H1 (cell line): ENCODE measurements around the gene CREBBP. TPM values are rescaled to one million over a fixed set of nuclear protein-coding genes. Genes with fewer than 3 reads are reported as not detected.

Experiments used
- CTCF ChIA-PET: fragments of 300-600 bp; sonication (Branson Sonifier 250); formaldehyde crosslinking; loops from one replicate; lab custom pipeline; 2021; ENCODE audit not compliant: partially characterized antibody; lab: Charles Lee
- POLR2A ChIA-PET: fragments of 300-600 bp; sonication (Branson Sonifier 250); formaldehyde crosslinking; loops from one replicate; lab custom pipeline; 2021; ENCODE audit warnings: inconsistent platforms; ENCODE audit not compliant: partially characterized antibody; lab: Charles Lee
- DNase-seq, 2 experiments: peaks; one replicate each; pipeline versions ENCODE4 v3.0.0 to v3.0.0-alpha.2; 2010 to 2022; ENCODE audit warnings: low spot score in 2 of 2, low read depth in 1 of 2, mixed read lengths in 1 of 2
- FAIRE-seq: peaks from 2 replicates; lab custom pipeline; 2011; peaks lifted over from hg19 to GRCh38; lab: Jason Lieb, UNC
- H2AFZ ChIP-seq: 2 replicates; pipeline ENCODE4 v1.8.1; 2012; ENCODE audit warnings: low read length, inconsistent platforms
- H2AK5ac ChIP-seq: 2 replicates; pipeline ENCODE4 v1.6.1; 2013; ENCODE audit warnings: low read depth, low read length
- H2BK120ac ChIP-seq: replicated peaks from 2 replicates; pipeline ENCODE3; 2013; ENCODE audit warnings: low read depth, low read length, inconsistent platforms
- H2BK12ac ChIP-seq: 2 replicates; pipeline ENCODE4 v1.6.1; 2013; ENCODE audit warnings: low read depth, low read length
- H2BK15ac ChIP-seq: 2 replicates; pipeline ENCODE4 v1.6.1; 2013; ENCODE audit warnings: low read length
- H2BK20ac ChIP-seq: 2 replicates; pipeline ENCODE4 v1.6.1; 2013; ENCODE audit warnings: low read length
- H2BK5ac ChIP-seq: 2 replicates; pipeline ENCODE4 v1.6.1; 2013; ENCODE audit warnings: low read depth, low read length
- H3K14ac ChIP-seq: 2 replicates; pipeline ENCODE4 v1.6.1; 2013; ENCODE audit warnings: inconsistent platforms; ENCODE audit not compliant: insufficient read length
- H3K18ac ChIP-seq: 2 replicates; pipeline ENCODE4 v1.6.1; 2013; ENCODE audit warnings: low read length; ENCODE audit errors: extremely low read depth
- H3K23ac ChIP-seq: 2 replicates; pipeline ENCODE4 v1.6.1; 2013; ENCODE audit warnings: inconsistent platforms; ENCODE audit not compliant: insufficient read length
- H3K23me2 ChIP-seq: 2 replicates; pipeline ENCODE4 v1.6.1; 2013; ENCODE audit warnings: low read depth, low read length
- H3K27ac ChIP-seq: 2 replicates; pipeline ENCODE4 v1.6.1; 2011; ENCODE audit warnings: low read depth, low read length, inconsistent platforms
- H3K27me3 ChIP-seq, 4 experiments: replicated peaks in 1 of 4; 1 replicate in 1 of 4; 2 replicates in 3 of 4; pipeline versions ENCODE4 v1.6.1 to v1.8.1; 2011 to 2013; ENCODE audit warnings: low read length in 3 of 4, mild to moderate bottlenecking in 3 of 4, inconsistent platforms in 2 of 4, mixed read lengths in 2 of 4, moderate library complexity in 1 of 4; ENCODE audit not compliant: control insufficient read depth in 3 of 4, insufficient read depth in 3 of 4; ENCODE audit errors: extremely low read depth in 1 of 4
- H3K36me3 ChIP-seq, 4 experiments: 2 replicates each; pipeline versions ENCODE4 v1.6.1 to v1.8.1; 2011 to 2013; ENCODE audit warnings: mild to moderate bottlenecking in 4 of 4, low read length in 3 of 4, moderate library complexity in 2 of 4, control low read depth in 1 of 4, inconsistent platforms in 1 of 4; ENCODE audit not compliant: insufficient read depth in 4 of 4, control insufficient read depth in 2 of 4
- H3K4ac ChIP-seq: replicated peaks from 2 replicates; pipeline ENCODE3; 2013; ENCODE audit warnings: low read length, low read depth, mixed read lengths, inconsistent platforms; ENCODE audit not compliant: insufficient read length
- H3K4me1 ChIP-seq, 4 experiments: replicated peaks in 1 of 4; 1 replicate in 1 of 4; 2 replicates in 3 of 4; pipeline versions ENCODE4 v1.6.1 to v1.8.1; 2011 to 2013; ENCODE audit warnings: low read length in 3 of 4, inconsistent platforms in 2 of 4, mixed read lengths in 1 of 4; ENCODE audit not compliant: insufficient read depth in 4 of 4, control insufficient read depth in 3 of 4
- H3K4me2 ChIP-seq, 2 experiments: 2 replicates each; pipeline versions ENCODE4 v1.6.1 to v1.8.1; 2011 to 2013; ENCODE audit warnings: low read depth in 2 of 2, low read length in 2 of 2, control low read depth in 1 of 2, inconsistent platforms in 1 of 2, mild to moderate bottlenecking in 1 of 2; ENCODE audit not compliant: insufficient read depth in 1 of 2
- H3K4me3 ChIP-seq, 4 experiments: fragments of 200-600, 300-600 bp in 1 of 4; sonication (generic), shearing (Covaris generic), sonication (Bioruptor Twin) in 1 of 4; 2 replicates each; pipeline versions ENCODE4 v1.5.1 to v1.8.1; 2011 to 2016; ENCODE audit warnings: low read length in 4 of 4, low read depth in 3 of 4, control low read depth in 2 of 4, inconsistent platforms in 2 of 4, mild to moderate bottlenecking in 2 of 4, mixed read lengths in 1 of 4, moderate library complexity in 1 of 4; ENCODE audit not compliant: insufficient read depth in 2 of 4; ENCODE audit errors: extremely low read depth in 1 of 4
- H3K56ac ChIP-seq: replicated peaks from 2 replicates; pipeline ENCODE3; 2013; ENCODE audit warnings: low read depth, mild to moderate bottlenecking, mixed read lengths, low read length, inconsistent platforms; ENCODE audit not compliant: insufficient read length
- H3K79me1 ChIP-seq: 2 replicates; pipeline ENCODE4 v1.6.1; 2013; ENCODE audit warnings: low read depth, low read length, control low read depth
- H3K79me2 ChIP-seq, 2 experiments: 2 replicates each; pipeline versions ENCODE4 v1.6.1 to v1.8.1; 2012 to 2013; ENCODE audit warnings: low read length in 2 of 2, mild to moderate bottlenecking in 2 of 2, inconsistent platforms in 1 of 2; ENCODE audit not compliant: insufficient read depth in 2 of 2, control insufficient read depth in 1 of 2
- H3K9ac ChIP-seq, 4 experiments: replicated peaks in 1 of 4; 1 replicate in 1 of 4; 2 replicates in 3 of 4; pipeline versions ENCODE4 v1.6.1 to v1.8.1; 2011 to 2013; ENCODE audit warnings: low read depth in 3 of 4, low read length in 3 of 4, control low read depth in 2 of 4, mild to moderate bottlenecking in 2 of 4, moderate library complexity in 2 of 4, inconsistent platforms in 1 of 4; ENCODE audit errors: extremely low read depth in 1 of 4
- H3K9me3 ChIP-seq, 2 experiments: 2 replicates each; pipeline versions ENCODE4 v1.6.1 to v1.8.1; 2012 to 2013; ENCODE audit warnings: mild to moderate bottlenecking in 2 of 2, moderate library complexity in 2 of 2, control low read depth in 1 of 2, inconsistent platforms in 1 of 2, low read depth in 1 of 2, low read length in 1 of 2, mixed read lengths in 1 of 2; ENCODE audit not compliant: insufficient read depth in 2 of 2
- H4K20me1 ChIP-seq, 2 experiments: replicated peaks in 1 of 2; 2 replicates each; pipeline versions ENCODE3 to v1.8.1; 2011 to 2013; ENCODE audit warnings: inconsistent platforms in 2 of 2, low read length in 2 of 2, mild to moderate bottlenecking in 1 of 2; ENCODE audit not compliant: insufficient read depth in 2 of 2, control insufficient read depth in 1 of 2
- H4K5ac ChIP-seq: 2 replicates; pipeline ENCODE4 v1.6.1; 2013; ENCODE audit warnings: low read length, low read depth, mixed read lengths, inconsistent platforms; ENCODE audit not compliant: insufficient read length
- H4K8ac ChIP-seq: 2 replicates; pipeline ENCODE4 v1.8.0; 2013; ENCODE audit warnings: mild to moderate bottlenecking, moderate library complexity, low read length, inconsistent platforms; ENCODE audit not compliant: insufficient read depth; ENCODE audit errors: extremely low read depth
- H4K91ac ChIP-seq: replicated peaks from 2 replicates; pipeline ENCODE3; 2013; ENCODE audit warnings: low read length, mixed read lengths, inconsistent platforms; ENCODE audit not compliant: insufficient read length
- ASH2L ChIP-seq: fragments of 200-600, 300-600 bp; sonication (generic); IDR thresholded peaks from one replicate; pipeline ENCODE4 v1.7.1; 2017; ENCODE audit warnings: low read length
- FOSL1 ChIP-seq: IDR thresholded peaks from 2 replicates; pipeline ENCODE4 v1.6.1; 2011; ENCODE audit warnings: mild to moderate bottlenecking, low read depth, low read length, moderate library complexity; ENCODE audit not compliant: insufficient read depth
- HDAC2 ChIP-seq, 2 experiments: fragments of 300-600 bp in 1 of 2; sonication (generic) in 1 of 2; IDR thresholded peaks; 2 replicates each; pipeline ENCODE4 v1.6.1; 2011 to 2012; ENCODE audit warnings: low read depth in 2 of 2, low read length in 2 of 2, mild to moderate bottlenecking in 2 of 2, moderate library complexity in 2 of 2, borderline replicate concordance in 1 of 2, inconsistent platforms in 1 of 2
- HDAC6 ChIP-seq: IDR thresholded peaks from one replicate; pipeline ENCODE4 v1.7.1; 2012; ENCODE audit warnings: low read depth, mild to moderate bottlenecking, inconsistent platforms, low read length, moderate library complexity
- PHF8 ChIP-seq: fragments of 200-600 bp; sonication (generic); conservative IDR thresholded peaks from 2 replicates; pipeline ENCODE4 v1.7.1; 2012; ENCODE audit warnings: low read depth, mild to moderate bottlenecking, inconsistent platforms, low read length, moderate library complexity
- SIRT6 ChIP-seq: IDR thresholded peaks from one replicate; pipeline ENCODE4 v1.7.1; 2012; ENCODE audit warnings: low read length, inconsistent platforms
- SP2 ChIP-seq: IDR thresholded peaks from 2 replicates; pipeline ENCODE4 v1.6.1; 2012; ENCODE audit warnings: mild to moderate bottlenecking, low read length, inconsistent platforms
- SP4 ChIP-seq: IDR thresholded peaks from 2 replicates; pipeline ENCODE4 v1.6.1; 2012; ENCODE audit warnings: low read length, inconsistent platforms
- TCF12 ChIP-seq: IDR thresholded peaks from 2 replicates; pipeline ENCODE4 v1.6.1; 2011; ENCODE audit warnings: low read depth, mild to moderate bottlenecking, low read length
- YY1 ChIP-seq: IDR thresholded peaks from 2 replicates; pipeline ENCODE4 v1.6.1; 2011; ENCODE audit warnings: low read depth, mild to moderate bottlenecking, low read length
- WGBS, 2 experiments: shearing (Covaris generic) in 1 of 2; methylation state at CpG; one replicate each; pipeline versions ENCODE4 v1.1.6 to v1.1.7; 2013 to 2015; ENCODE audit warnings: low lambda C conversion rate in 2 of 2, mixed read lengths in 2 of 2, inconsistent platforms in 1 of 2, low coverage in 1 of 2, missing lambda C conversion rate in 1 of 2; ENCODE audit not compliant: insufficient replicate concordance in 2 of 2, insufficient coverage in 1 of 2, insufficient read length in 1 of 2; ENCODE audit errors: extremely low coverage in 1 of 2, missing lambda C conversion rate in 1 of 2; 5-methylcytosine and 5-hydroxymethylcytosine counted together
- polyA plus RNA-seq, 7 experiments: library from polyadenylated mRNA; depleted of rRNA in 3 of 7; stranded (reverse) in 5 of 7; unstranded in 2 of 7; fragments of >200 nt in 5 of 7; fragments of 200-250 nt in 2 of 7; gene quantifications; 1 replicate in 5 of 7; 2 replicates in 1 of 7; 4 replicates in 1 of 7; pipeline versions ENCODE4 v1.2.1 to v1.2.3, GENCODE V29; 2011 to 2013; ENCODE audit warnings: missing spikeins in 2 of 7, mixed read lengths in 2 of 7
- total RNA-seq: library from RNA; stranded (reverse); fragmentation: NEBNext Ultra II Directional; extraction: Animal tissue kit (Norgen Biotek cat#: 25700); gene quantifications from 2 replicates; pipeline ENCODE4 v1.2.1, GENCODE V29; 2021
- TF ChIP-seq, protein P1 (sequence below): IDR thresholded peaks from 2 replicates; pipeline ENCODE4 v1.6.1; 2011; ENCODE audit warnings: low read depth, mild to moderate bottlenecking, low read length; ENCODE audit not compliant: insufficient read depth
- TF ChIP-seq, protein P2 (sequence below): IDR thresholded peaks from 2 replicates; pipeline ENCODE4 v1.6.1; 2012; ENCODE audit warnings: low read length, inconsistent platforms

The CREBBP gene
- total and polyA plus RNA-seq, 2 of the 8 experiments (the other 6 are each of a cell fraction or from before 2014, with no cell fraction given): 10.0 to 60.1 TPM

DNA sequence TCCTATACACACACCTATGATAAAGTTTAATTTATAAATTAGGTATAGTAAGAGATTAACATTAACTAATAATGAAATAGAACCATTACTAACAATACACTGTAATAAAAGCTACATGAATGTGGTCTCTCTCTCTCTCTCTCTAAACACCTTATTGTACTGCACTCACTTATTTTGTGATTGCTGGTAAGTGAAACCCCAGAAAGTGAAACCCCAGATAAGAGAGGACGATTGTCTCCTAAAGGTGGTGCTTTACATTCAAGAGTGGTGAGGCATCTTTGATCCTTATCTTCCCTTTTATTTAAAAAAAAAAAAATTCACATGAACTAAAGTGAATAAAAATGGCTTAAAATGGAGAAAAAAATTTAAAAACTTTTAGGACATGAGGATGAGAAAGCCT is 83.0 kb downstream of the CREBBP start:
- Histone ChIP-seq H4K5ac (no peak overlapping the region), H2BK15ac (no peak overlapping the region), H3K14ac (no peak overlapping the region), H2BK20ac (no peak overlapping the region), H4K8ac (no peak overlapping the region), H3K27me3 (no peaks in the 10 kb centered on the region), H3K56ac (no peak overlapping the region), H3K79me1 (peaks cover 15% of the 10 kb centered on the region), H2BK12ac (no peak overlapping the region), H4K91ac (no peak overlapping the region), H3K4me1 (peaks cover 0 to 5% (median 2%) of the 10 kb centered on the region in 4 experiments; a peak in 3 of 7 replicates), H3K9ac (no peak overlapping the region), H3K9me3 (no peaks in the 10 kb centered on the region), H3K36me3 (peaks cover 0 to 7% (median 3%) of the 10 kb centered on the region in 4 experiments; a peak in 1 of 8 replicates), H3K4me3 (no peak overlapping the region), H3K18ac (no peak overlapping the region), H2BK5ac (no peak overlapping the region), H4K20me1 (peaks cover 10 to 13% of the 10 kb centered on the region in 2 experiments), H2AK5ac (no peak overlapping the region), H2AFZ (no peak overlapping the region), H3K79me2 (peaks cover 3 to 88% of the 10 kb centered on the region in 2 experiments; a peak in 3 of 4 replicates), H3K27ac (no peak overlapping the region), H2BK120ac (no peak overlapping the region), H3K23me2 (no peaks in the 10 kb centered on the region), H3K4ac (no peak overlapping the region), H3K23ac (no peak overlapping the region), H3K4me2 (no peak overlapping the region)
- no peak for FAIRE-seq
- no peak for DNase-seq
- 76% methylated on average over 1 of the region's 1 CpG; no CpG with 5 or more reads in 1 of the 2 experiments for WGBS, 2 experiments
- POLR2A ChIA-PET: no interaction called here
- CTCF ChIA-PET: interaction anchor here (2.1 kb wide), 1 partner anchor 15 kb away, joined by 6 read pairs; no protein-coding TSS in a partner anchor
- TF ChIP-seq ASH2L (no peak), HDAC6 (no peak), SP2 (no peak), YY1 (no peak), HDAC2 (IDR thresholded peaks at IDR 0.05; ENCODE audit: borderline replicate concordance in 1 of 2, low read depth in 2 of 2, low read length in 2 of 2) (no peak), SIRT6 (no peak), FOSL1 (no peak), SP4 (no peak), TCF12 (no peak), PHF8 (no peak)
- TF ChIP-seq, protein P1, sequence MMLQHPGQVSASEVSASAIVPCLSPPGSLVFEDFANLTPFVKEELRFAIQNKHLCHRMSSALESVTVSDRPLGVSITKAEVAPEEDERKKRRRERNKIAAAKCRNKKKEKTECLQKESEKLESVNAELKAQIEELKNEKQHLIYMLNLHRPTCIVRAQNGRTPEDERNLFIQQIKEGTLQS: no peak
- TF ChIP-seq, protein P2, sequence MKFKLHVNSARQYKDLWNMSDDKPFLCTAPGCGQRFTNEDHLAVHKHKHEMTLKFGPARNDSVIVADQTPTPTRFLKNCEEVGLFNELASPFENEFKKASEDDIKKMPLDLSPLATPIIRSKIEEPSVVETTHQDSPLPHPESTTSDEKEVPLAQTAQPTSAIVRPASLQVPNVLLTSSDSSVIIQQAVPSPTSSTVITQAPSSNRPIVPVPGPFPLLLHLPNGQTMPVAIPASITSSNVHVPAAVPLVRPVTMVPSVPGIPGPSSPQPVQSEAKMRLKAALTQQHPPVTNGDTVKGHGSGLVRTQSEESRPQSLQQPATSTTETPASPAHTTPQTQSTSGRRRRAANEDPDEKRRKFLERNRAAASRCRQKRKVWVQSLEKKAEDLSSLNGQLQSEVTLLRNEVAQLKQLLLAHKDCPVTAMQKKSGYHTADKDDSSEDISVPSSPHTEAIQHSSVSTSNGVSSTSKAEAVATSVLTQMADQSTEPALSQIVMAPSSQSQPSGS: no peak
